T-helper 1 cell (primary cell): ENCODE data around the gene LATS2.
A peak's percentile ranks its signal among the peaks of the same experiment; 100 is the strongest.

Experiments
- DNase-seq, 5 donors: peaks; one replicate each; pipeline ENCODE4 v3.0.0-alpha.2; 2012 to 2020

The LATS2 gene

GRCh38 chr13:21013682-21014038, 47.7 kb downstream of the LATS2 start:
- no peak for DNase-seq

- DNase-seq: no peak
These were observed 48.3 kb downstream of the LATS2 start for GRCh38 chr13:21012841-21013681.

GRCh38 chr13:21012211-21012610, 49.2 kb downstream of the LATS2 start:
- DNase-seq: no peak

GRCh38 chr13:21011378-21011777, 50.0 kb downstream of the LATS2 start:
- DNase-seq: no peak

- DNase-seq: peak in 1 of 5 donors; percentile 59
These were observed 50.8 kb downstream of the LATS2 start for GRCh38 chr13:21010621-21011020.

GRCh38 chr13:21009036-21009435, 52.4 kb downstream of the LATS2 start:
- no peak for DNase-seq

GRCh38 chr13:21008026-21008425, 53.4 kb downstream of the LATS2 start:
- no peak for DNase-seq

GRCh38 chr13:21006141-21007005, 55.0 kb downstream of the LATS2 start:
- no peak for DNase-seq

GRCh38 chr13:21005193-21005592, 56.2 kb downstream of the LATS2 start:
- DNase-seq: no peak

- DNase-seq: no peak
These were observed 59.9 kb downstream of the LATS2 start for GRCh38 chr13:21001471-21001870.

- DNase-seq: no peak
These were observed 60.7 kb downstream of the LATS2 start for GRCh38 chr13:21000647-21001046.

GRCh38 chr13:20998649-20999415, 62.6 kb downstream of the LATS2 start:
- DNase-seq: no peak

GRCh38 chr13:20997301-20998161, 63.9 kb downstream of the LATS2 start:
- no peak for DNase-seq

GRCh38 chr13:20995245-20995838, 66.0 kb downstream of the LATS2 start:
- no peak for DNase-seq

GRCh38 chr13:20994441-20994821, 67.0 kb downstream of the LATS2 start:
- no peak for DNase-seq

GRCh38 chr13:20993661-20994440, 67.5 kb downstream of the LATS2 start:
- DNase-seq: no peak

- DNase-seq: no peak
These were observed 68.2 kb downstream of the LATS2 start for GRCh38 chr13:20993211-20993610.

- DNase-seq: no peak
These were observed 69.5 kb downstream of the LATS2 start for GRCh38 chr13:20991741-20992520.

- no peak for DNase-seq
These were observed 70.4 kb downstream of the LATS2 start for GRCh38 chr13:20990910-20991525.
